Measurements from ENCODE around the gene S100Z. TPM values are rescaled to one million over a fixed set of nuclear protein-coding genes. Genes with fewer than 3 reads are reported as not detected.

S100Z gene
- total and polyA plus RNA-seq, 10 of the 15 experiments (the other 5 are each of a cell fraction or from before 2014, with no cell fraction given): 0.12 to 0.51 (median 0.30) TPM; not detected in 2

- DNase-seq (ENCODE audit: low read depth, low spot score): no peak
- Histone ChIP-seq H3K4me2 (ENCODE audit: control insufficient read depth, insufficient read depth) (no peak overlapping the region), H3K4me3 (no peak overlapping the region), H2AFZ (ENCODE audit: control insufficient read depth, low read depth, low read length) (no peak overlapping the region), H3K4me1 (ENCODE audit: control insufficient read depth, insufficient read depth, low read length) (no peaks in the 10 kb centered on the region), H4K20me1 (ENCODE audit: control insufficient read depth, insufficient read depth) (no peaks in the 10 kb centered on the region), H3K27me3 (replicated peaks in 1 of 2; ENCODE audit: control insufficient read depth in 2 of 2, insufficient read depth in 2 of 2, low read length in 1 of 2) (peaks cover 4 to 9% of the 10 kb centered on the region in 2 experiments), H3K79me2 (ENCODE audit: control insufficient read depth, insufficient read depth, low read length) (no peaks in the 10 kb centered on the region), H3K27ac (ENCODE audit: control insufficient read depth, insufficient read depth) (no peak overlapping the region), H3K36me3 (ENCODE audit: control insufficient read depth in 2 of 2, insufficient read depth in 2 of 2, low read length in 1 of 2) (no peaks in the 10 kb centered on the region), H3K9ac (ENCODE audit: control insufficient read depth, insufficient read depth, low read length) (no peak overlapping the region), H3K9me3 (replicated peaks; ENCODE audit: control insufficient read depth, insufficient read depth, low read length) (no peaks in the 10 kb centered on the region; the same call in 2 of the 3 replicates)
- no TSS peak for BruUV-seq (replicated peaks)
- WGBS (ENCODE audit: insufficient coverage, insufficient replicate concordance, low lambda C conversion rate, missing lambda C conversion rate): 59% methylated on average over 4 of the region's 4 CpGs
- intact Hi-C loops (cut with micrococcal nuclease; ENCODE audit: unreplicated experiment) (no loop called here), in situ Hi-C loops (cut with MboI) (no loop called here)
- no peak for ATAC-seq
- CTCF ChIA-PET: no interaction called here
- RAD21 ChIA-PET (ENCODE audit: unreplicated experiment): no interaction called here
- POLR2A ChIA-PET: no interaction called here
- SMC1A ChIA-PET (ENCODE audit: uncharacterized antibody, unreplicated experiment): no interaction called here
- no peak for FAIRE-seq
- TF ChIP-seq DPF2 (IDR thresholded peaks at IDR 0.05): no peak
- TF ChIP-seq SMAD5 (IDR thresholded peaks at IDR 0.05; ENCODE audit: low read depth): no peak
- no peak for TF ChIP-seq SRF (IDR thresholded peaks at IDR 0.05; ENCODE audit: low read depth in 2 of 2, low read length in 2 of 2)
- TF ChIP-seq RELA (IDR thresholded peaks at IDR 0.05; ENCODE audit: borderline replicate concordance, partially characterized antibody): no peak
- no peak for TF ChIP-seq BMI1 (IDR thresholded peaks at IDR 0.05; ENCODE audit: borderline replicate concordance)
- TF ChIP-seq BCL3 (IDR thresholded peaks at IDR 0.05; ENCODE audit: borderline replicate concordance, insufficient read depth, low read depth, low read length, poor library complexity, severe bottlenecking): no peak
- no peak for TF ChIP-seq RFX5 (IDR thresholded peaks at IDR 0.05; ENCODE audit: low read depth, low read length)
- TF ChIP-seq SREBF1 (IDR thresholded peaks at IDR 0.05; ENCODE audit: low read length): no peak
- no peak for TF ChIP-seq SIX5 (IDR thresholded peaks at IDR 0.05; ENCODE audit: low read depth, low read length, severe bottlenecking)
- no peak for TF ChIP-seq GATAD2B (conservative IDR thresholded peaks at IDR 0.05; ENCODE audit: low read depth)
- no peak for TF ChIP-seq PAX8 (IDR thresholded peaks at IDR 0.05)
- no peak for TF ChIP-seq NR2C2 (IDR thresholded peaks at IDR 0.05; ENCODE audit: borderline replicate concordance, control insufficient read depth, insufficient read length, low read depth)
- no peak for TF ChIP-seq EP300 (IDR thresholded peaks at IDR 0.05; ENCODE audit: borderline replicate concordance in 1 of 2, control insufficient read depth in 1 of 2, low read depth in 2 of 2, low read length in 2 of 2)
- TF ChIP-seq NFIC (IDR thresholded peaks at IDR 0.05; ENCODE audit: low read depth, low read length): no peak
- TF ChIP-seq SMARCA5 (IDR thresholded peaks at IDR 0.05): no peak
- no peak for TF ChIP-seq NFXL1 (IDR thresholded peaks at IDR 0.05; ENCODE audit: borderline replicate concordance)
Observed at GRCh38 chr5:76813982-76814562, 35.7 kb upstream of the S100Z start.
